ENCODE measurements around the gene CHD1L.

The CHD1L gene

GRCh38 chr1:147208619-147209018, 33.9 kb upstream of the CHD1L start:
- H3K4me1 ChIP-seq (ENCODE audit: low read length): no peaks in the 10 kb centered on the region
- H3K4me2 ChIP-seq (ENCODE audit: low read depth, low read length): no peak overlapping the region
- H2AFZ ChIP-seq (ENCODE audit: low read length): no peak overlapping the region
- H3K9me2 ChIP-seq (replicated peaks; ENCODE audit: insufficient read depth, low read length): no peaks in the 10 kb centered on the region
- no peaks in the 10 kb centered on the region for H3K36me3 ChIP-seq (replicated peaks; ENCODE audit: insufficient read depth, low read length)
- no peak overlapping the region for H3K9ac ChIP-seq (ENCODE audit: low read length)
- H3K9me3 ChIP-seq (replicated peaks; ENCODE audit: insufficient read depth, low read length): no peaks in the 10 kb centered on the region
- no peaks in the 10 kb centered on the region for H3K27me3 ChIP-seq (replicated peaks; ENCODE audit: insufficient read depth, low read length)
- H3F3A ChIP-seq (ENCODE audit: insufficient read depth, low read length): no peaks in the 10 kb centered on the region
- H3K27ac ChIP-seq (ENCODE audit: low read length): no peak overlapping the region
- no peak for DNase-seq
- TF ChIP-seq EZH2 (optimal IDR thresholded peaks at IDR 0.05; ENCODE audit: low read depth, low read length) (no peak), CTCF (IDR thresholded peaks at IDR 0.05; ENCODE audit: low read length) (no peak), EZH2phosphoT487 (IDR thresholded peaks at IDR 0.05; ENCODE audit: low read length) (no peak)
- H3K4me3 ChIP-seq (ENCODE audit: low read length): no peak overlapping the region
- no peaks in the 10 kb centered on the region for H4K20me1 ChIP-seq (ENCODE audit: insufficient read depth, low read length)
- no peaks in the 10 kb centered on the region for H3K79me2 ChIP-seq (ENCODE audit: low read length)

DNA sequence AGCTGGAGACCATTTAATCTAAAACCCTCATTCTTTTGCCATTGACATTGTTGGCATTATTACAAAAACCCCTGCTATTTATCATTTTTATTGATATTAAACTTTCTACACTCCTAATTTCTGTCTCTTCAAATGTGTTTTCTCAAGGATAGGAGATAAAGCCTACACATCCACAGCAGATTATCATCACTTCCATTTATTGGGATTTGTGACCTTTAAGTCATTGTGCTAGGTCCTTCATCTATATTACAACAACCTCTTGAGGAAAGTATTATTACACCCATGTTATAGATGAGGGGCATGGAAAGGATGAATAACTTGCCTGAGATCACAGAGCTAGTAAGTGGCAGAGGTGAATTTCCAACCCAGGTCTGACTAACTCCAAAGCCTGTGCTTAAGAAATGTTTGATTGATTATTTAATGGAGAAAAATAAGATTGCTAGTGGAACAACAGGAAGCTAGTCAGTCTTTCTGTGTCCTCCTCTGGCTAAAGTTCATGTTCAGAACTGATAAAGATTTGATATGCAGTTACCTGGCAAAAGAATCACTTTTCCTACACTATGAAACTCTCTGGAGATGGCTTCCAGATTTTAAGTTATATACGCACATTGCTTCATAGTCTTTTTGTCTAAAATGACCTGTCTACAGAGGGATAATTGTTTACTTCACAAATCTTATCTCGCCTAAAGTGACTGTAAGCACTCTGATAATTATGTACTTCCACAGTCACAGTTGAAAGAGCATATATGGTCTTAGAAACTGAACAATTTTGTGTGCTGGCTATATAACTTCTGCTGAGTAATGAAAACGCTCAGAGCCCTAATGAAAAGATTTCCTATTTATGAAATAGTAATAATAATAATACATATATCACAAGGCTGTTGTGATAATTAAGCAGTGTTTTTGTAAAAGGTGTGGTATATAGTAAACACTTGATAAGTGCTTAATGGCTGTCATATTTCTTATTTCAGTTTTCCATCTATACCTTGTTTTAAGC, 32.4 kb upstream of the CHD1L start:
- H4K20me1 ChIP-seq (ENCODE audit: insufficient read depth, low read length): no peaks in the 10 kb centered on the region
- H3K36me3 ChIP-seq (replicated peaks; ENCODE audit: insufficient read depth, low read length): no peaks in the 10 kb centered on the region
- no peak overlapping the region for H3K4me3 ChIP-seq (ENCODE audit: low read length)
- no peaks in the 10 kb centered on the region for H3K9me3 ChIP-seq (replicated peaks; ENCODE audit: insufficient read depth, low read length)
- H3K9me2 ChIP-seq (replicated peaks; ENCODE audit: insufficient read depth, low read length): no peaks in the 10 kb centered on the region
- H3K9ac ChIP-seq (ENCODE audit: low read length): no peak overlapping the region
- H2AFZ ChIP-seq (ENCODE audit: low read length): no peak overlapping the region
- DNase-seq: no peak
- no peak overlapping the region for H3K27ac ChIP-seq (ENCODE audit: low read length)
- no peaks in the 10 kb centered on the region for H3F3A ChIP-seq (ENCODE audit: insufficient read depth, low read length)
- no peaks in the 10 kb centered on the region for H3K4me1 ChIP-seq (ENCODE audit: low read length)
- TF ChIP-seq CTCF (IDR thresholded peaks at IDR 0.05; ENCODE audit: low read length) (no peak), EZH2phosphoT487 (IDR thresholded peaks at IDR 0.05; ENCODE audit: low read length) (no peak), EZH2 (optimal IDR thresholded peaks at IDR 0.05; ENCODE audit: low read depth, low read length) (no peak)
- H3K79me2 ChIP-seq (ENCODE audit: low read length): no peaks in the 10 kb centered on the region
- no peaks in the 10 kb centered on the region for H3K27me3 ChIP-seq (replicated peaks; ENCODE audit: insufficient read depth, low read length)
- H3K4me2 ChIP-seq (ENCODE audit: low read depth, low read length): no peak overlapping the region

GRCh38 chr1:147210987-147211386, 31.5 kb upstream of the CHD1L start:
- Histone ChIP-seq H3K27me3 (replicated peaks; ENCODE audit: insufficient read depth, low read length) (no peaks in the 10 kb centered on the region), H3K4me1 (ENCODE audit: low read length) (no peaks in the 10 kb centered on the region), H3K9me2 (replicated peaks; ENCODE audit: insufficient read depth, low read length) (no peaks in the 10 kb centered on the region), H2AFZ (ENCODE audit: low read length) (no peak overlapping the region), H3K9me3 (replicated peaks; ENCODE audit: insufficient read depth, low read length) (no peaks in the 10 kb centered on the region), H3K4me3 (ENCODE audit: low read length) (no peak overlapping the region), H3K36me3 (replicated peaks; ENCODE audit: insufficient read depth, low read length) (no peaks in the 10 kb centered on the region), H3K9ac (ENCODE audit: low read length) (no peak overlapping the region), H3F3A (ENCODE audit: insufficient read depth, low read length) (no peaks in the 10 kb centered on the region), H3K79me2 (ENCODE audit: low read length) (no peaks in the 10 kb centered on the region), H3K4me2 (ENCODE audit: low read depth, low read length) (no peak overlapping the region), H4K20me1 (ENCODE audit: insufficient read depth, low read length) (no peaks in the 10 kb centered on the region), H3K27ac (ENCODE audit: low read length) (no peak overlapping the region)
- DNase-seq: no peak
- no peak for TF ChIP-seq EZH2phosphoT487 (IDR thresholded peaks at IDR 0.05; ENCODE audit: low read length)
- no peak for TF ChIP-seq CTCF (IDR thresholded peaks at IDR 0.05; ENCODE audit: low read length)
- TF ChIP-seq EZH2 (optimal IDR thresholded peaks at IDR 0.05; ENCODE audit: low read depth, low read length): no peak

Data from MM.1S (cell line).